Loucy (cell line): ENCODE results near the gene PLXNA4.

ENCODE experiments used
- EZH2phosphoT487 ChIP-seq: fragments of 200-600 bp; IDR thresholded peaks from 2 replicates; pipeline ENCODE4 v1.6.1; 2018; ENCODE audit warnings: antibody characterized with exemption, mild to moderate bottlenecking, moderate library complexity, borderline replicate concordance
- TF ChIP-seq, protein P1 (sequence below): fragments of 200-600 bp; sonication (generic); conservative IDR thresholded peaks from 2 replicates; pipeline ENCODE4 v1.5.1; 2014; ENCODE audit warnings: mild to moderate bottlenecking, antibody characterized with exemption, low read length

GRCh38 chr7:132458729-132459128 is 117.5 kb downstream of the PLXNA4 start:
- TF ChIP-seq, protein P1, sequence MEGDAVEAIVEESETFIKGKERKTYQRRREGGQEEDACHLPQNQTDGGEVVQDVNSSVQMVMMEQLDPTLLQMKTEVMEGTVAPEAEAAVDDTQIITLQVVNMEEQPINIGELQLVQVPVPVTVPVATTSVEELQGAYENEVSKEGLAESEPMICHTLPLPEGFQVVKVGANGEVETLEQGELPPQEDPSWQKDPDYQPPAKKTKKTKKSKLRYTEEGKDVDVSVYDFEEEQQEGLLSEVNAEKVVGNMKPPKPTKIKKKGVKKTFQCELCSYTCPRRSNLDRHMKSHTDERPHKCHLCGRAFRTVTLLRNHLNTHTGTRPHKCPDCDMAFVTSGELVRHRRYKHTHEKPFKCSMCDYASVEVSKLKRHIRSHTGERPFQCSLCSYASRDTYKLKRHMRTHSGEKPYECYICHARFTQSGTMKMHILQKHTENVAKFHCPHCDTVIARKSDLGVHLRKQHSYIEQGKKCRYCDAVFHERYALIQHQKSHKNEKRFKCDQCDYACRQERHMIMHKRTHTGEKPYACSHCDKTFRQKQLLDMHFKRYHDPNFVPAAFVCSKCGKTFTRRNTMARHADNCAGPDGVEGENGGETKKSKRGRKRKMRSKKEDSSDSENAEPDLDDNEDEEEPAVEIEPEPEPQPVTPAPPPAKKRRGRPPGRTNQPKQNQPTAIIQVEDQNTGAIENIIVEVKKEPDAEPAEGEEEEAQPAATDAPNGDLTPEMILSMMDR = no peak
- no peak for TF ChIP-seq EZH2phosphoT487
